HepG2 (cell line): Measurements from ENCODE around the gene SLC39A2. TPM values are rescaled to one million over a fixed set of nuclear protein-coding genes. Genes with fewer than 3 reads are reported as not detected.

ENCODE experiments used
- FOXP1 ChIP-seq, 2 experiments: fragments of 450-650 bp in 1 of 2; IDR thresholded peaks; 2 replicates each; pipeline ENCODE4 v1.6.1; 2017 to 2018; ENCODE audit warnings: antibody characterized with exemption in 1 of 2
- HDAC2 ChIP-seq: sonication (generic); formaldehyde crosslinking; IDR thresholded peaks from 2 replicates; pipeline ENCODE4 v1.4.0; 2020; ENCODE audit warnings: missing genetic modification reagents
- KLF11 ChIP-seq: IDR thresholded peaks from 2 replicates; pipeline ENCODE4 v1.6.1; 2016; ENCODE audit warnings: missing compliant biosample characterization
- MED8 ChIP-seq: sonication (generic); formaldehyde crosslinking; IDR thresholded peaks from 2 replicates; pipeline ENCODE4 v1.8.1; 2023; ENCODE audit warnings: mild to moderate bottlenecking, missing genetic modification reagents; ENCODE audit not compliant: insufficient replicate concordance
- MTA3 ChIP-seq: sonication (generic); formaldehyde crosslinking; IDR thresholded peaks from 2 replicates; pipeline ENCODE4 v1.4.0; 2020; ENCODE audit warnings: missing genetic modification reagents
- PITX1 ChIP-seq: sonication (generic); formaldehyde crosslinking; IDR thresholded peaks from 2 replicates; pipeline ENCODE4 v1.5.1; 2020; ENCODE audit warnings: mild to moderate bottlenecking, missing genetic modification reagents
- SP1 ChIP-seq, 2 experiments: fragments of 450-650 bp in 1 of 2; sonication (generic) in 1 of 2; formaldehyde crosslinking in 1 of 2; IDR thresholded peaks; 2 replicates each; pipeline versions ENCODE4 v1.4.0 to v1.6.1; 2016 to 2020; ENCODE audit warnings: missing genetic modification reagents in 1 of 2
- ZBTB8A ChIP-seq: sonication (generic); formaldehyde crosslinking; IDR thresholded peaks from 2 replicates; pipeline ENCODE4 v1.4.0; 2020; ENCODE audit warnings: mild to moderate bottlenecking, low read depth, missing genetic modification reagents, borderline replicate concordance
- ZEB1 ChIP-seq: IDR thresholded peaks from 2 replicates; pipeline ENCODE4 v1.6.1; 2012; ENCODE audit warnings: mild to moderate bottlenecking, low read depth, inconsistent platforms; ENCODE audit not compliant: insufficient replicate concordance
- ZNF138 ChIP-seq: sonication (generic); formaldehyde crosslinking; IDR thresholded peaks from 2 replicates; pipeline ENCODE4 v1.5.0; 2020; ENCODE audit warnings: mild to moderate bottlenecking, low read depth, missing genetic modification reagents
- ZNF180 ChIP-seq: sonication (generic); formaldehyde crosslinking; IDR thresholded peaks from 2 replicates; pipeline ENCODE4 v1.4.0; 2020; ENCODE audit warnings: low read depth, missing genetic modification reagents, borderline replicate concordance
- ZNF230 ChIP-seq: sonication (generic); formaldehyde crosslinking; IDR thresholded peaks from 2 replicates; pipeline ENCODE4 v1.4.0; 2020; ENCODE audit warnings: mild to moderate bottlenecking, missing genetic modification reagents
- ZNF235 ChIP-seq: sonication (generic); formaldehyde crosslinking; IDR thresholded peaks from 2 replicates; pipeline ENCODE4 v1.8.1; 2023; ENCODE audit warnings: mild to moderate bottlenecking, missing genetic modification reagents, borderline replicate concordance
- ZNF274 ChIP-seq: sonication (generic); formaldehyde crosslinking; IDR thresholded peaks from 2 replicates; pipeline ENCODE4 v1.5.1; 2020; ENCODE audit warnings: mild to moderate bottlenecking, missing genetic modification reagents
- ZNF382 ChIP-seq: sonication (generic); formaldehyde crosslinking; IDR thresholded peaks from 2 replicates; pipeline ENCODE4 v1.5.0; 2020; ENCODE audit warnings: missing genetic modification reagents, mild to moderate bottlenecking, borderline replicate concordance
- ZNF484 ChIP-seq: sonication (generic); formaldehyde crosslinking; IDR thresholded peaks from 2 replicates; pipeline ENCODE4 v1.5.1; 2020; ENCODE audit warnings: mild to moderate bottlenecking, low read depth, missing genetic modification reagents, borderline replicate concordance
- ZNF605 ChIP-seq: sonication (generic); formaldehyde crosslinking; IDR thresholded peaks from 2 replicates; pipeline ENCODE4 v1.8.0; 2022; ENCODE audit warnings: mild to moderate bottlenecking, missing genetic modification reagents
- ZNF619 ChIP-seq: sonication (generic); formaldehyde crosslinking; IDR thresholded peaks from 2 replicates; pipeline ENCODE4 v1.4.0; 2020; ENCODE audit warnings: mild to moderate bottlenecking, missing genetic modification reagents
- ZNF75D ChIP-seq: sonication (generic); formaldehyde crosslinking; IDR thresholded peaks from 2 replicates; pipeline ENCODE4 v1.8.1; 2023; ENCODE audit warnings: missing genetic modification reagents, mild to moderate bottlenecking, borderline replicate concordance
- ZNF777 ChIP-seq: sonication (generic); formaldehyde crosslinking; IDR thresholded peaks from 2 replicates; pipeline ENCODE4 v1.4.0; 2020; ENCODE audit warnings: missing genetic modification reagents
- ZNF788 ChIP-seq: sonication (generic); formaldehyde crosslinking; IDR thresholded peaks from 2 replicates; pipeline ENCODE4 v1.5.0; 2020; ENCODE audit warnings: mild to moderate bottlenecking, missing genetic modification reagents, borderline replicate concordance
- polyA plus RNA-seq, 8 experiments: library from polyadenylated mRNA; depleted of rRNA in 3 of 8; stranded (reverse) in 7 of 8; unstranded in 1 of 8; fragments of >200 nt; fragmentation: Illumina TruSeq in 4 of 8; extraction: Trizol in 4 of 8; gene quantifications; 2 replicates each; pipeline versions ENCODE4 v1.2.1 to v1.2.3, GENCODE V29; 2011 to 2016; ENCODE audit warnings: low read depth in 4 of 8, missing spikeins in 1 of 8, mixed read lengths in 1 of 8; ENCODE audit not compliant: insufficient read depth in 1 of 8
- total RNA-seq, 5 experiments: library from RNA; depleted of rRNA; stranded (reverse); fragments of >200 nt; fragmentation: Illumina TruSeq; extraction: Trizol; gene quantifications; 2 replicates each; pipeline ENCODE4 v1.2.3, GENCODE V29; 2016; ENCODE audit warnings: low read depth in 1 of 5
- TF ChIP-seq, protein P1 (sequence below): sonication (generic); formaldehyde crosslinking; IDR thresholded peaks from 2 replicates; pipeline ENCODE4 v1.5.0; 2020; ENCODE audit warnings: mild to moderate bottlenecking, low read depth, missing genetic modification reagents, borderline replicate concordance
- TF ChIP-seq, protein P2 (sequence below): IDR thresholded peaks from 2 replicates; pipeline ENCODE4 v1.6.1; 2012; ENCODE audit warnings: inconsistent platforms
- TF ChIP-seq, protein P3 (sequence below): sonication (generic); formaldehyde crosslinking; IDR thresholded peaks from 2 replicates; pipeline ENCODE4 v1.8.1; 2023; ENCODE audit warnings: mild to moderate bottlenecking, inconsistent platforms, moderate library complexity, missing genetic modification reagents, borderline replicate concordance
- TF ChIP-seq, protein P4 (sequence below): sonication (generic); formaldehyde crosslinking; conservative IDR thresholded peaks from 2 replicates; pipeline ENCODE4 v1.8.0; 2022; ENCODE audit warnings: mild to moderate bottlenecking, moderate library complexity, missing genetic modification reagents

Gene SLC39A2
- total and polyA plus RNA-seq, 2 of the 13 experiments (the other 11 are each of a cell fraction or from before 2014, with no cell fraction given) = 0.08 to 0.11 TPM

DNA sequence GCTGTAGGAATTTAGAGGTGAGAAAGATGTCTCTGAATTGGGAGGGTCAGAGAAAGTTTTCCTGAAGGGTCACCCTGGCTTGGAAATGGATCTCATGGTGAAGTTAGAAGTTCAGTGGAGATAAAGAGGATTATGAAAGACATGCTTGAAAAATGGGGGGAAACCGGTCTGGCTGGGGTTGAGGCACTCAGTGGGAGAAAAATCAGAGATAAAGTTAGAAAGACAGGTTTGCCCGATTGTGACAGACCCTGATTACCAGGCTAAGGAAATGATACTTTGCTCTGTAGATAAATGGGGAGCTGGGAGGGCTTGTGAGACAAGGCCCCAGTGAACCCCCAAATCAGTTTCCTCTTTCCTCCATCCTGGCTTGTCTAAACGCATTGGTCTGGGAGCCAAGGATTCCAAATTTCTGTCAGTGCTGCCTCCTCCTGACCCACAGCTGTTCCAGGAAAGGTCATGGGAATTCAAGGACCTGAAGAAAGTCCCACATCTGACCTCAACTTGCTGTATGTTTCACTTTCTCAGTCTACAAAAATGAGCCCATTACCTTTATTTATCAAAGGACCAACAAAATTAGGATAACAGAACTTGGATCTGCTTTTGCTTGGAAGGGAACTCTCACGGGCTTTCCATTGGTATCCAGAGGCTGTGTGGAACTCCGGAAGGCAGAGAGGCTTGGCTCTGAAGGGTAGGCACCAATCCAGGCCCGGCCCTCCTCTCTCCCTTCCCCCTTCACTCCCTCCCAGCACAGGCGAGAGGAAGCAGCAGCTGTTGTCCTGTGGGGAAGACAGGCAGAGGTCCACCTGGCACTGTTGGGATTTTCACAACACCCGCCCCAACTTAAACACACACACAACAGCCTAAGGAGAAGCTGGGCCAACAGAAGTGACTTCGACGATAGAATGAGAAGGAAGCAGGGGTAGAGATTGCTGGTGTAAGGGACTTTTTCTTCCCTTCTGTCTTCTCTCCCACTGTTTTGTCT, 39.6 kb downstream of the SLC39A2 start (continued):
- TF ChIP-seq, protein P1, sequence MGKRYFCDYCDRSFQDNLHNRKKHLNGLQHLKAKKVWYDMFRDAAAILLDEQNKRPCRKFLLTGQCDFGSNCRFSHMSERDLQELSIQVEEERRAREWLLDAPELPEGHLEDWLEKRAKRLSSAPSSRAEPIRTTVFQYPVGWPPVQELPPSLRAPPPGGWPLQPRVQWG (CRISPR knock-in tag) = no peak
- no peak for TF ChIP-seq ZBTB8A
- TF ChIP-seq PITX1 (CRISPR knock-in tag) = peak; percentile 75; the same call in 1 of the 2 replicates
- TF ChIP-seq, protein P2, sequence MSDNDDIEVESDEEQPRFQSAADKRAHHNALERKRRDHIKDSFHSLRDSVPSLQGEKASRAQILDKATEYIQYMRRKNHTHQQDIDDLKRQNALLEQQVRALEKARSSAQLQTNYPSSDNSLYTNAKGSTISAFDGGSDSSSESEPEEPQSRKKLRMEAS = peak; percentile 48; the same call in 1 of the 2 replicates
- TF ChIP-seq ZNF382 (CRISPR knock-in tag) = no peak
- TF ChIP-seq, protein P3, sequence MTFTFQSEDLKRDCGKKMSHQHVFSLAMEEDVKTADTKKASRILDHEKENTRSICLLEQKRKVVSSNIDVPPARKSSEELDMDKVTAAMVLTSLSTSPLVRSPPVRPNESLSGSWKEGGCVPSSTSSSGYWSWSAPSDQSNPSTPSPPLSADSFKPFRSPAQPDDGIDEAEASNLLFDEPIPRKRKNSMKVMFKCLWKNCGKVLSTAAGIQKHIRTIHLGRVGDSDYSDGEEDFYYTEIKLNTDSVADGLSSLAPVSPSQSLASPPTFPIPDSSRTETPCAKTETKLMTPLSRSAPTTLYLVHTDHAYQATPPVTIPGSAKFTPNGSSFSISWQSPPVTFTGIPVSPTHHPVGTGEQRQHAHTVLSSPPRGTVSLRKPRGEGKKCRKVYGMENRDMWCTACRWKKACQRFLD (CRISPR knock-in tag) = no peak
- 0 out of 2 replicates have a peak, but pooled peaks have one; percentile 50 for TF ChIP-seq ZNF274
- no peak for TF ChIP-seq KLF11
- TF ChIP-seq ZNF484 (CRISPR knock-in tag) = no peak
- no peak for TF ChIP-seq ZNF180 (CRISPR knock-in tag)
- TF ChIP-seq SP1 (IDR thresholded peaks at IDR 0.05) = no peak
- TF ChIP-seq SP1 (CRISPR knock-in tag; IDR thresholded peaks at IDR 0.05) = no peak
- TF ChIP-seq HDAC2 (CRISPR knock-in tag) = peak; percentile 53; the same call in 1 of the 2 replicates
- TF ChIP-seq ZNF138 (CRISPR knock-in tag) = no peak; the same call in 1 of the 2 replicates
- peak; percentile 32; the same call in 1 of the 2 replicates for TF ChIP-seq ZNF788 (CRISPR knock-in tag)
- TF ChIP-seq ZNF75D = no peak
- TF ChIP-seq, protein P4, sequence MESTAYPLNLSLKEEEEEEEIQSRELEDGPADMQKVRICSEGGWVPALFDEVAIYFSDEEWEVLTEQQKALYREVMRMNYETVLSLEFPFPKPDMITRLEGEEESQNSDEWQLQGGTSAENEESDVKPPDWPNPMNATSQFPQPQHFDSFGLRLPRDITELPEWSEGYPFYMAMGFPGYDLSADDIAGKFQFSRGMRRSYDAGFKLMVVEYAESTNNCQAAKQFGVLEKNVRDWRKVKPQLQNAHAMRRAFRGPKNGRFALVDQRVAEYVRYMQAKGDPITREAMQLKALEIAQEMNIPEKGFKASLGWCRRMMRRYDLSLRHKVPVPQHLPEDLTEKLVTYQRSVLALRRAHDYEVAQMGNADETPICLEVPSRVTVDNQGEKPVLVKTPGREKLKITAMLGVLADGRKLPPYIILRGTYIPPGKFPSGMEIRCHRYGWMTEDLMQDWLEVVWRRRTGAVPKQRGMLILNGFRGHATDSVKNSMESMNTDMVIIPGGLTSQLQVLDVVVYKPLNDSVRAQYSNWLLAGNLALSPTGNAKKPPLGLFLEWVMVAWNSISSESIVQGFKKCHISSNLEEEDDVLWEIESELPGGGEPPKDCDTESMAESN = no peak
- no peak for TF ChIP-seq MTA3
- TF ChIP-seq ZNF605 (CRISPR knock-in tag) = no peak
- no peak for TF ChIP-seq FOXP1 (IDR thresholded peaks at IDR 0.05)
- 0 out of 2 replicates have a peak, but pooled peaks have one; percentile 55 for TF ChIP-seq FOXP1 (CRISPR knock-in tag; IDR thresholded peaks at IDR 0.05)
- no peak for TF ChIP-seq ZEB1
- TF ChIP-seq ZNF619 (CRISPR knock-in tag) = no peak
- TF ChIP-seq ZNF777 (CRISPR knock-in tag) = no peak
- no peak for TF ChIP-seq MED8 (CRISPR knock-in tag)
- no peak for TF ChIP-seq ZNF230 (CRISPR knock-in tag)
- no peak for TF ChIP-seq ZNF235 (CRISPR knock-in tag)
